Measurements from ENCODE around the gene TEAD4. TPM values are rescaled to one million over a fixed set of nuclear protein-coding genes. Genes with fewer than 3 reads are reported as not detected.

The TEAD4 gene
- total RNA-seq, 1 donor from 2014 or later: 120 TPM

DNA sequence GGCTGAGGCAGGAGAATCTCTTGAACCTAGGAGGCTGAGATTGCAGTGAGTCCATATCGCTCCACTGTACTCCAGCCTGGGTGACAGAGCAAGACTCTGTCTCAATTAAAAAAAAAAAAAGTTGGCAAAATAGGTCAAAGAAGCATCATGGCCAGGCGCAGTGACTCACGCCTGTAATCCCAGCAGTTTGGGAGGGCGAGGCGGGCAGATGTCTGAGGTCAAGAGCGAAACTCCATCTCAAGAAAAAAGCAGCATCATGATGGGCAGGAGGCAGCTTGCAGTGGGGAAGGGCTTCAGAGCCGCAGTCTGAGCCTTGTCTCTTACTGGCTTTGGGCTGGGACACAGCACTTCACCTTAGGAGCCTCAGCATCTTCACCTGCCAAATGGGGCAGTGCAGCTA lies 21.4 kb downstream of the TEAD4 start:
- Mint-ChIP-seq H3K4me3 (ENCODE audit: unreplicated experiment) (no peak overlapping the region), H3K4me1 (ENCODE audit: unreplicated experiment) (peaks cover 15% of the 10 kb centered on the region), H3K36me3 (ENCODE audit: low read depth, unreplicated experiment) (peaks cover 35% of the 10 kb centered on the region), H3K27me3 (ENCODE audit: unreplicated experiment) (peaks cover 8% of the 10 kb centered on the region), H3K9me3 (ENCODE audit: unreplicated experiment) (no peaks in the 10 kb centered on the region), H3K27ac (ENCODE audit: unreplicated experiment) (no peak overlapping the region)
- no peak for TF ChIP-seq CTCF (IDR thresholded peaks at IDR 0.05; ENCODE audit: unreplicated experiment)
- DNase-seq (ENCODE audit: low spot score): no peak

DNA sequence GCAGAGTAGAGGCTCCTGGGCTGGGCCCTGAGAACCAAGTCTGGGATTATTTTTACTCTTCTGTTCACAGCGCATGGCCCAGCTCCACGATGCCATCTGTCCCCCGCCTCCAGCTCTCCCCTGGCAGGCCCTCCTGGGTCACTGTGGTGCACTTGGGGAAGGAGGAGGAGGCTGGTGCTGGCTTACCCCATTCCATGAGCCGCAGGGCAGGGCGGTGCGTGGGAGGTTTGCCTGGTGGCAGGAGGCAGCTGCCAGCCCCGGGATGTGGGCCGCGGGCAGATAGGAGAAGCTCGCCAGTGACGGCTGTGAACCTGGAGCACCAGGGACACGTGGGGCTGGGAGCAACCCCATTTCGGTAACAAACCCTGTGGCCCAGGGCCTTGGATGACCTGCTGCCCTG lies 23.2 kb downstream of the TEAD4 start:
- peaks cover 31% of the 10 kb centered on the region for H3K36me3 Mint-ChIP-seq (ENCODE audit: low read depth, unreplicated experiment)
- no peak for DNase-seq (ENCODE audit: low spot score)

DNA sequence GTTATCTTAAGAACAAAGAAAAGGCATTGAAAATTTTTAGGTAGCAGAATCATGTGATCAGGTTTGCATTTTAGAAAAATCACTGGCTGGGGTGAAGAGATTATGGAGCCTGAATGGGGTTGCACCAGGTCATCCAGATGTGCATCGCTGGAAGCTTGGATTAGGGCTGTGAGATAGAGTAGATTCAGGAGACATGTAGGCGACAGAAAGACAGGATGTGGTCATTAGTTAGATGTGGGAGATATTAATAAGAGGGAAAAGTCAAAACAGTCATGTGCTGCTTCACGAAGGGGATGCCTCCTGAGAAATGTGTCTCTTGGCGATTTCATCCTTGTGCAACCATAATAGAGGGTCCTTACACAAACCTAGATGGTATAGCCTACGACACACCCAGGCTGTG lies 25.1 kb downstream of the TEAD4 start:
- Mint-ChIP-seq H3K4me1 (ENCODE audit: unreplicated experiment) (peaks cover 9% of the 10 kb centered on the region), H3K27ac (ENCODE audit: unreplicated experiment) (no peak overlapping the region), H3K4me3 (ENCODE audit: unreplicated experiment) (peak overlapping the region; percentile 39), H3K27me3 (ENCODE audit: unreplicated experiment) (peaks cover 4% of the 10 kb centered on the region), H3K36me3 (ENCODE audit: low read depth, unreplicated experiment) (peaks cover 22% of the 10 kb centered on the region), H3K9me3 (ENCODE audit: unreplicated experiment) (no peaks in the 10 kb centered on the region)
- DNase-seq (ENCODE audit: low spot score): no peak
- no peak for TF ChIP-seq CTCF (IDR thresholded peaks at IDR 0.05; ENCODE audit: unreplicated experiment)

More for the DNA sequence above, 23.2 kb downstream of the TEAD4 start:
- no peak overlapping the region for H3K4me3 Mint-ChIP-seq (ENCODE audit: unreplicated experiment)
- peaks cover 13% of the 10 kb centered on the region for H3K4me1 Mint-ChIP-seq (ENCODE audit: unreplicated experiment)
- H3K27ac Mint-ChIP-seq (ENCODE audit: unreplicated experiment): no peak overlapping the region
- no peak for TF ChIP-seq CTCF (IDR thresholded peaks at IDR 0.05; ENCODE audit: unreplicated experiment)
- H3K9me3 Mint-ChIP-seq (ENCODE audit: unreplicated experiment): no peaks in the 10 kb centered on the region
- H3K27me3 Mint-ChIP-seq (ENCODE audit: unreplicated experiment): peaks cover 8% of the 10 kb centered on the region

DNA sequence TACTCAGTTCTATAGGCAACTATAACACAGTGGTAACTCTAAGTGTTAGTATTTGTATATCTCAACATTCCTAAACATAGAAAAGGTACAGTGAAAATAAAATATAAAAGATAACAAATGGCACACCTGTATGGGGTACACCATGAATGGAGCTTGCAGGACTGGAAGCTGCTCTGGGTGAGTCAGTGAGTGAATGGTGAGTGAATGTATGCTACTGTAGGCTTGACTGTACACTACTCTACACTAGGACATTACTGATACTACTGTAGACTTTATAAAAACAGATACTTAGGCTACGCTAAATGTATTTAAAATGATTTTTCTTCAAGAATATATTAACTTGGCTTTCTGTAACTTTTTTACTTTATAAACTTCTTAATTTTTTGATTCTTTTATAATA lies 25.5 kb downstream of the TEAD4 start:
- Mint-ChIP-seq H3K9me3 (ENCODE audit: unreplicated experiment) (peaks cover 2% of the 10 kb centered on the region), H3K4me3 (ENCODE audit: unreplicated experiment) (no peak overlapping the region), H3K4me1 (ENCODE audit: unreplicated experiment) (peaks cover 9% of the 10 kb centered on the region), H3K27me3 (ENCODE audit: unreplicated experiment) (peaks cover 4% of the 10 kb centered on the region), H3K27ac (ENCODE audit: unreplicated experiment) (no peak overlapping the region), H3K36me3 (ENCODE audit: low read depth, unreplicated experiment) (peaks cover 22% of the 10 kb centered on the region)
- no peak for DNase-seq (ENCODE audit: low spot score)
- TF ChIP-seq CTCF (IDR thresholded peaks at IDR 0.05; ENCODE audit: unreplicated experiment): no peak

DNA sequence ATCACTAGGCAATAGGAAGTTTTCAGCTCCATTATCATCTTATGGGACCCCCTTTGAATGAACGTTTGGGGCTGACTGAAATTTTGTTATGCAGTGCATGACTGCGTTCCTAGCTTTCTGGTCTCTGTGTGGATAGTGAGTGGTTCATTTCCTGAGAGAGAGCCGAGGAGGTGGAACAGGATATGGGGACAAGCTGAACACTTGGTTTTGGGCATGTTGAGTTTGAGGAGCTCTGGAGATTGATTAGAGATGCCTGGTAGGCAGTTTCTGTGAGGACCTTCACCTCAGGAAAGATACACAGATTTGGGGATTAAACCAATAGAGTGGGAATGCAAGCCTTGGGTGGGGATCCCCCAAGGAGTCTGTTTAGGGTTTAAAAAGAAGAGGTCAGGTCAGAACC lies 27.7 kb downstream of the TEAD4 start:
- Mint-ChIP-seq H3K27me3 (ENCODE audit: unreplicated experiment) (peaks cover 2% of the 10 kb centered on the region), H3K4me3 (ENCODE audit: unreplicated experiment) (peak overlapping the region; percentile 13), H3K9me3 (ENCODE audit: unreplicated experiment) (peaks cover 5% of the 10 kb centered on the region), H3K4me1 (ENCODE audit: unreplicated experiment) (peaks cover 11% of the 10 kb centered on the region), H3K36me3 (ENCODE audit: low read depth, unreplicated experiment) (peaks cover 22% of the 10 kb centered on the region), H3K27ac (ENCODE audit: unreplicated experiment) (peak overlapping the region; percentile 3)
- no peak for TF ChIP-seq CTCF (IDR thresholded peaks at IDR 0.05; ENCODE audit: unreplicated experiment)
- no peak for DNase-seq (ENCODE audit: low spot score)
